ENCODE data around the gene MAP2K2.

Gene MAP2K2

DNA sequence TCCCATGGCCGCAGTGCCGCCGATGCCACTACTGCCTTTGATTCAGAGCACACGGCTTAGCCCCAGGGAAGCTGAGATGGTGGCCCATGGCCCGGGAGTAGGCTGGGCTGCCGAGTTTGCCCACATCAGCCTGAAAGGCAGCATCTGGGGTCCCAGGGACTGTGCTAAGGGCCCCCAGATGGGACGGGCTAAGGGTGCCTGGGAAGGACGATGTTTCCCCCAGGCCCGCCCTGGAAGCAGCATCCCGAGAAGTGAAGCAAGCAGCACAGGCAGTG, 22.5 kb downstream of the MAP2K2 start:
- no peak overlapping the region for H2BK15ac ChIP-seq (replicated peaks; ENCODE audit: low read depth)
- no peak overlapping the region for H3K18ac ChIP-seq (ENCODE audit: low read length)
- H3K4me3 ChIP-seq (ENCODE audit: low read length), result no peak overlapping the region
- WGBS (ENCODE audit: extremely low coverage, insufficient coverage, low lambda C conversion rate), result no CpG with 5 or more reads among the region's 10 CpGs
- no peak overlapping the region for H3K4me2 ChIP-seq (ENCODE audit: low read length)
- peaks cover 10% of the 10 kb centered on the region for H3K36me3 ChIP-seq (ENCODE audit: control insufficient read depth, insufficient read depth, low read length)
- no peaks in the 10 kb centered on the region for H3K4me1 ChIP-seq (ENCODE audit: control insufficient read depth, low read depth, low read length)
- H3K79me1 ChIP-seq (ENCODE audit: low read length), result no peaks in the 10 kb centered on the region
- no peak overlapping the region for H3K4ac ChIP-seq (ENCODE audit: low read depth, low read length)
- no peak overlapping the region for H3K9ac ChIP-seq (ENCODE audit: low read length)
- H4K5ac ChIP-seq (ENCODE audit: low read length), result no peak overlapping the region
- H3K27ac ChIP-seq (ENCODE audit: low read depth, low read length), result no peak overlapping the region
- no peak overlapping the region for H2AK5ac ChIP-seq (ENCODE audit: low read length)
- no peak overlapping the region for H2BK120ac ChIP-seq (ENCODE audit: low read depth, low read length)
- no peak for DNase-seq
- H3K27me3 ChIP-seq (ENCODE audit: insufficient read depth, low read length, poor library complexity), result no peaks in the 10 kb centered on the region
- H3K23ac ChIP-seq (ENCODE audit: low read length), result no peak overlapping the region
- no peak overlapping the region for H2BK5ac ChIP-seq (ENCODE audit: low read length)
- H3K56ac ChIP-seq (ENCODE audit: low read length), result no peak overlapping the region
- H4K8ac ChIP-seq (ENCODE audit: low read depth, low read length), result no peak overlapping the region
- H3K79me2 ChIP-seq (ENCODE audit: control insufficient read depth, insufficient read depth, low read length), result no peaks in the 10 kb centered on the region

DNA sequence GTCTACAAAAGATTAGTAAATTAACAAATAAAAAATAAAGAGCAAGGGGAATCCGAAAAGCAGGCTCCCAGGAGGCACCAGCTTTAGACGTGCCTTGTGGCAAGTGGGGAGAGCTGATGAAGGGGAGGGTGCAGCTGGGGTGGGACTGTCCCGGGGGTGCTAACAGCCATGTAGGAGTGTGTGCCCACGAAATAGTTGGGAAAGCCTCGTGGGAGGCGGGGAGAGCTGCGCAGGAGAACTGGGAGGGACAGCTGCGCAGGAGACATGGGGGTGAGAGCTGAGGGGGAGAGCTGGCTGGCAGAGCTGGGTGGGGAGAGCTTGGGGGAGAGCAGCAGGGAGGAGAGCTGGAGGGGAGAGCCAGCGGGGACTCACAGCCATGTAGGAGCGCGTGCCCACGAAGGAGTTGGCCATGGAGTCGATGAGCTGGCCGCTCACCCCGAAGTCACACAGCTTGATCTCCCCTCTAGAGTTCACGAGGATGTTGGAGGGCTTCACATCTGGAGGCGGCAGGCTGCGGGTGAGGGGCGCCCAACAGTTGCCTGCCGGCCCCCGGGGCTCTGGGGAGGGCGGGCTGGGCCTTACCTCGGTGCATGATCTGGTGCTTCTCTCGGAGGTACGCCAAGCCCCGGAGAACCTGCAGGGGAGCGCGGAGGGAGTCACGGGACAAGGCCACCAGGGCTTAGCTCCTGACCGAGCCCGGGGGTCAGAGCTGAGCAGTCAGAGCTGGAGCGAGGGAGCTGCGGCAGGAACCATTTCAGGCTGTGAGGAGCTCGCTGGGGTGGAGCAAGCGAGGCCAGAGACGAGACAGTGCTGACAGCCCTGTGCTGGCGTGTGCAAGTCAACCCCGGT, 23.1 kb downstream of the MAP2K2 start:
- Histone ChIP-seq H3K79me1 (ENCODE audit: low read length) (no peaks in the 10 kb centered on the region), H4K5ac (ENCODE audit: low read length) (no peak overlapping the region), H2AK5ac (ENCODE audit: low read length) (no peak overlapping the region), H3K4me2 (ENCODE audit: low read length) (no peak overlapping the region), H3K27me3 (ENCODE audit: insufficient read depth, low read length, poor library complexity) (no peaks in the 10 kb centered on the region), H3K23ac (ENCODE audit: low read length) (no peak overlapping the region), H3K18ac (ENCODE audit: low read length) (no peak overlapping the region), H3K4me3 (ENCODE audit: low read length) (no peak overlapping the region), H2BK5ac (ENCODE audit: low read length) (no peak overlapping the region), H3K36me3 (ENCODE audit: control insufficient read depth, insufficient read depth, low read length) (peaks cover 10% of the 10 kb centered on the region), H2BK15ac (replicated peaks; ENCODE audit: low read depth) (no peak overlapping the region), H3K4me1 (ENCODE audit: control insufficient read depth, low read depth, low read length) (no peaks in the 10 kb centered on the region), H3K9ac (ENCODE audit: low read length) (no peak overlapping the region), H3K4ac (ENCODE audit: low read depth, low read length) (no peak overlapping the region), H3K79me2 (ENCODE audit: control insufficient read depth, insufficient read depth, low read length) (no peaks in the 10 kb centered on the region), H3K56ac (ENCODE audit: low read length) (no peak overlapping the region), H4K8ac (ENCODE audit: low read depth, low read length) (no peak overlapping the region), H2BK120ac (ENCODE audit: low read depth, low read length) (no peak overlapping the region), H3K27ac (ENCODE audit: low read depth, low read length) (no peak overlapping the region)
- no peak for DNase-seq
- WGBS (ENCODE audit: extremely low coverage, insufficient coverage, low lambda C conversion rate), result no CpG with 5 or more reads among the region's 38 CpGs

DNA sequence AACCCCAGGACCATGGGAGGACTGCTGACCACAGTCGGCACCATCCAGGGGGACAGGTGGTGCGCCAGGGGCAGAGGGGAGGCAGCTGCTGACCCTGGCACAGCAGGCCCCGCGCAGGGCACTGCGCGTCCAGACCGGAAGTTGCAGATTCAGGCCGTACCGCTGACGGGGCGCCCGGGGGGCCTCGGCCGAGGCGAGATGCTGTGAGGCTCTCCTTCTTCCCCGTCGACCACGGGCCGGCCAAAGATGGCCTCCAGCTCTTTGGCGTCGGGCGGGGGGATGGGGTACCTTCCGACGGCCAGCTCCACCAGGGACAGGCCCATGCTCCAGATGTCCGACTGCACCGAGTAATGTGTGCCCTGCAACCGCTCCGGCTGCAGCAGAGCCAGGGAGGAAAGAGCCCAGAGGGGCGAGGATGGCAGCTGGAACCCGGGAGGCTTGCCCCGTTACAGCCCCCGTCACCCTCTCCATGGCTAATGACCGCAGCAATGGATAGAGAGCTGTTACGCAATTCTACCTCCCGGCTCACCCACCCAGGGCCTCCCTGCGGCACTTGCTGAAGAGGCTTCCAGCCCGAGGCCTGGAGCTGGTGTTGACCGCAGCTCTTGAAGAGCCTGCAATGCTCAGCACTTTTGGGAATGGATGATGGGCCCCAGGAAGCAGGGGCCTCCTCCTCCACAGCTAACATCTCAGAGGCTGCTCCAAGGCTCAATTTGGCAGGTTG, 24.7 kb downstream of the MAP2K2 start:
- Histone ChIP-seq H4K8ac (ENCODE audit: low read depth, low read length) (no peak overlapping the region), H3K36me3 (ENCODE audit: control insufficient read depth, insufficient read depth, low read length) (peaks cover 10% of the 10 kb centered on the region)
- WGBS (ENCODE audit: extremely low coverage, insufficient coverage, low lambda C conversion rate), result no CpG with 5 or more reads among the region's 38 CpGs

DNA sequence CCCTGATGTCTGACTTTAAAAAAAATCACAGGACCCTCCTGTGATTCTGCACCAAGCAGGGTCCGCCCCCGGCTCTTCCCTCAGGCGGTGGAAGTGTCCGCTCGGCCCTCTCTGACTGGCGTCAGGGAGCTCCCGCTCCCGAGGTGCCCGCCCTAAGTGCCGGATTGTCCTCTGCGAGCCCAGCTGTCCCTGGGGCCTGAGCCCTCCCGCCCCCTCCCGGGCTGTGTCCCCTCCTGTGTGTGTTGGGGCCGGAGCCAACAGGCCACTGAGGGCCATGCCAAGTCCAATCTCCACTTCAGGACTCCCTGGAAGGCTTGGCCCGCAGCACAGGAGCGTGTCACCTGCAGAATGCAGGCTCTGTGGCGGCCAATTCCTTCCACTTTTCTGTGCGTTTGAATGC, 25.4 kb downstream of the MAP2K2 start:
- no peak overlapping the region for H3K9ac ChIP-seq (ENCODE audit: low read length)
- no peak overlapping the region for H3K56ac ChIP-seq (ENCODE audit: low read length)
- H3K79me1 ChIP-seq (ENCODE audit: low read length), result no peaks in the 10 kb centered on the region
- no peak overlapping the region for H3K23ac ChIP-seq (ENCODE audit: low read length)
- no peaks in the 10 kb centered on the region for H3K27me3 ChIP-seq (ENCODE audit: insufficient read depth, low read length, poor library complexity)
- H2BK15ac ChIP-seq (replicated peaks; ENCODE audit: low read depth), result no peak overlapping the region
- no peak overlapping the region for H4K5ac ChIP-seq (ENCODE audit: low read length)
- no peaks in the 10 kb centered on the region for H3K79me2 ChIP-seq (ENCODE audit: control insufficient read depth, insufficient read depth, low read length)
- no peak overlapping the region for H3K4me3 ChIP-seq (ENCODE audit: low read length)
- no peak overlapping the region for H3K4me2 ChIP-seq (ENCODE audit: low read length)
- H2BK120ac ChIP-seq (ENCODE audit: low read depth, low read length), result no peak overlapping the region
- no peak overlapping the region for H3K4ac ChIP-seq (ENCODE audit: low read depth, low read length)
- H2BK5ac ChIP-seq (ENCODE audit: low read length), result no peak overlapping the region
- WGBS (ENCODE audit: extremely low coverage, insufficient coverage, low lambda C conversion rate), result no CpG with 5 or more reads among the region's 18 CpGs
- no peak for DNase-seq
- no peak overlapping the region for H3K27ac ChIP-seq (ENCODE audit: low read depth, low read length)
- no peak overlapping the region for H3K18ac ChIP-seq (ENCODE audit: low read length)
- H4K8ac ChIP-seq (ENCODE audit: low read depth, low read length), result no peak overlapping the region
- no peak overlapping the region for H2AK5ac ChIP-seq (ENCODE audit: low read length)
- H3K36me3 ChIP-seq (ENCODE audit: control insufficient read depth, insufficient read depth, low read length), result peaks cover 10% of the 10 kb centered on the region
- H3K4me1 ChIP-seq (ENCODE audit: control insufficient read depth, low read depth, low read length), result no peaks in the 10 kb centered on the region

More for the DNA sequence above, 24.7 kb downstream of the MAP2K2 start:
- no peak overlapping the region for H3K18ac ChIP-seq (ENCODE audit: low read length)
- H3K23ac ChIP-seq (ENCODE audit: low read length), result no peak overlapping the region
- H2BK120ac ChIP-seq (ENCODE audit: low read depth, low read length), result no peak overlapping the region
- H4K5ac ChIP-seq (ENCODE audit: low read length), result no peak overlapping the region
- no peak overlapping the region for H2BK15ac ChIP-seq (replicated peaks; ENCODE audit: low read depth)
- H3K79me2 ChIP-seq (ENCODE audit: control insufficient read depth, insufficient read depth, low read length), result no peaks in the 10 kb centered on the region
- H3K4me1 ChIP-seq (ENCODE audit: control insufficient read depth, low read depth, low read length), result no peaks in the 10 kb centered on the region
- H3K27me3 ChIP-seq (ENCODE audit: insufficient read depth, low read length, poor library complexity), result no peaks in the 10 kb centered on the region
- no peak overlapping the region for H3K4me2 ChIP-seq (ENCODE audit: low read length)
- no peak overlapping the region for H2BK5ac ChIP-seq (ENCODE audit: low read length)
- no peak overlapping the region for H3K9ac ChIP-seq (ENCODE audit: low read length)
- H3K79me1 ChIP-seq (ENCODE audit: low read length), result no peaks in the 10 kb centered on the region
- H3K56ac ChIP-seq (ENCODE audit: low read length), result no peak overlapping the region
- no peak overlapping the region for H3K27ac ChIP-seq (ENCODE audit: low read depth, low read length)
- no peak overlapping the region for H3K4ac ChIP-seq (ENCODE audit: low read depth, low read length)
- H3K4me3 ChIP-seq (ENCODE audit: low read length), result no peak overlapping the region
- H2AK5ac ChIP-seq (ENCODE audit: low read length), result no peak overlapping the region
- no peak for DNase-seq

DNA sequence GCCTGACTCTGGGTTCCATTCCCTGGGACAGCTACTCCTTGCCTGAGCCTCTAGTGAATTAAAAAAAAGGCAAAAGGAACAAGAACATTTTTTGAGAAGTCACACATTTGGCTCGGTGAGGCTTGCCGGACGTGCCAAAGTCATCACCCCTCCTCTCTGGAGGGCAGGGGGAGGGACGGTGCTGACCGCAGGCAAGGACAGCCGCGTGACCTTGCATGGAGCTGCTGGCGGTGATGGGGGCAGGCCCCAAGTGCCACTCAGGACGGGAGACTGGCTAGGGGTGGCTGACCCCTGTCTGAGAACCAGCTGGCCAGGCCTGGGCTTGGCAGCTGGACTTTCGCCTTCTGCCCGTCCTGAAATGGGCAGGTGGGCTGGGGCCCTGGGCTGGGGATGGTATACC, 26.4 kb downstream of the MAP2K2 start:
- no peaks in the 10 kb centered on the region for H3K27me3 ChIP-seq (ENCODE audit: insufficient read depth, low read length, poor library complexity)
- H2BK15ac ChIP-seq (replicated peaks; ENCODE audit: low read depth), result no peak overlapping the region
- no CpG with 5 or more reads among the region's 11 CpGs for WGBS (ENCODE audit: extremely low coverage, insufficient coverage, low lambda C conversion rate)

More for the DNA sequence above, 26.4 kb downstream of the MAP2K2 start:
- Histone ChIP-seq H3K79me2 (ENCODE audit: control insufficient read depth, insufficient read depth, low read length) (no peaks in the 10 kb centered on the region), H3K4me2 (ENCODE audit: low read length) (no peak overlapping the region), H3K79me1 (ENCODE audit: low read length) (no peaks in the 10 kb centered on the region), H3K4me1 (ENCODE audit: control insufficient read depth, low read depth, low read length) (no peaks in the 10 kb centered on the region), H3K27ac (ENCODE audit: low read depth, low read length) (no peak overlapping the region), H4K5ac (ENCODE audit: low read length) (no peak overlapping the region), H2BK5ac (ENCODE audit: low read length) (no peak overlapping the region), H3K4ac (ENCODE audit: low read depth, low read length) (no peak overlapping the region), H3K23ac (ENCODE audit: low read length) (no peak overlapping the region), H2AK5ac (ENCODE audit: low read length) (no peak overlapping the region), H2BK120ac (ENCODE audit: low read depth, low read length) (no peak overlapping the region), H3K4me3 (ENCODE audit: low read length) (no peak overlapping the region), H3K36me3 (ENCODE audit: control insufficient read depth, insufficient read depth, low read length) (peaks cover 10% of the 10 kb centered on the region), H4K8ac (ENCODE audit: low read depth, low read length) (no peak overlapping the region), H3K18ac (ENCODE audit: low read length) (no peak overlapping the region), H3K9ac (ENCODE audit: low read length) (no peak overlapping the region), H3K56ac (ENCODE audit: low read length) (no peak overlapping the region)
- no peak for DNase-seq

Measured in mesendoderm (in vitro differentiated cells).